Measurements from ENCODE around the gene FAM76A. TPM values are rescaled to one million over a fixed set of nuclear protein-coding genes. Genes with fewer than 3 reads are reported as not detected.
"Not testable (repeated sequence)": the region's sequence is repeated elsewhere in the genome, so short reads cannot be mapped to it uniquely, and the experiment has no call there.

Gene FAM76A
- total RNA-seq, 1 experiment from 2014 or later: 9.9 TPM

DNA sequence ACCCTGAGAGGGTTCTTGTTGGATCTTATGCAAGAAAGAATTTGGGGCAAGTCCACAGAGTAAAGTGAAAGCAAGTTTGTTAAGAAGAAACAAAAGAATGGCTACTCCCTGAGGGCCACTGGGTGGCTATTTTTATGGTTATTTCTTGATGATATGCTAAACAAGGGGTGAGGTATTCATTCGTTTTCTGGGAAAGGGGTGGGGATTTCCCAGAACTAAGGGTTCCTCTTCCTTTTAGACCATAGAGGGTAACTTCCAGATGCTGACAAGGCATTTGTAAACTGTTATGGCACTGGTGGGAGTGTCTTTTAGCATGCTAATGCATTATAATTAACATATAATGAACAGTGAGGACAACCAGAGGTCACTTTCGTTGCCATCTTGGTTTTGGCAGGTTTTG, 35.6 kb upstream of the FAM76A start:
- intact Hi-C loops (cut with micrococcal nuclease; ENCODE audit: unreplicated experiment): no loop called here
- no peaks in the 10 kb centered on the region for H3F3A ChIP-seq (ENCODE audit: insufficient read depth, low read depth)
- H3K27me3 ChIP-seq (ENCODE audit: insufficient read depth, low read depth): no peaks in the 10 kb centered on the region
- no peaks in the 10 kb centered on the region for H3K9me3 ChIP-seq (ENCODE audit: insufficient read depth, low read depth)
- no peaks in the 10 kb centered on the region for H4K20me1 ChIP-seq (ENCODE audit: insufficient read depth)
- H2AFZ ChIP-seq: no peak overlapping the region
- H3K9me2 ChIP-seq (ENCODE audit: insufficient read depth): no peaks in the 10 kb centered on the region
- no TSS peak for BruUV-seq (replicated peaks)
- H3K4me1 ChIP-seq (replicated peaks; ENCODE audit: insufficient read depth): 0 out of 2 replicates have a peak, but pooled peaks cover 7% of the 10 kb centered on the region
- ChIA-PET CTCF (interaction anchor here (0.7 kb wide), 1 partner anchor 35 kb away, joined by 3 read pairs; no protein-coding TSS in a partner anchor), POLR2A (ENCODE audit: unreplicated experiment) (no interaction called here)
- H3K79me2 ChIP-seq (ENCODE audit: low read depth): no peaks in the 10 kb centered on the region
- DNase-seq: no peak
- H3K4me3 ChIP-seq: no peak overlapping the region
- TF ChIP-seq EZH2 (IDR thresholded peaks at IDR 0.05; ENCODE audit: low read depth): no peak
- TF ChIP-seq, protein P1, sequence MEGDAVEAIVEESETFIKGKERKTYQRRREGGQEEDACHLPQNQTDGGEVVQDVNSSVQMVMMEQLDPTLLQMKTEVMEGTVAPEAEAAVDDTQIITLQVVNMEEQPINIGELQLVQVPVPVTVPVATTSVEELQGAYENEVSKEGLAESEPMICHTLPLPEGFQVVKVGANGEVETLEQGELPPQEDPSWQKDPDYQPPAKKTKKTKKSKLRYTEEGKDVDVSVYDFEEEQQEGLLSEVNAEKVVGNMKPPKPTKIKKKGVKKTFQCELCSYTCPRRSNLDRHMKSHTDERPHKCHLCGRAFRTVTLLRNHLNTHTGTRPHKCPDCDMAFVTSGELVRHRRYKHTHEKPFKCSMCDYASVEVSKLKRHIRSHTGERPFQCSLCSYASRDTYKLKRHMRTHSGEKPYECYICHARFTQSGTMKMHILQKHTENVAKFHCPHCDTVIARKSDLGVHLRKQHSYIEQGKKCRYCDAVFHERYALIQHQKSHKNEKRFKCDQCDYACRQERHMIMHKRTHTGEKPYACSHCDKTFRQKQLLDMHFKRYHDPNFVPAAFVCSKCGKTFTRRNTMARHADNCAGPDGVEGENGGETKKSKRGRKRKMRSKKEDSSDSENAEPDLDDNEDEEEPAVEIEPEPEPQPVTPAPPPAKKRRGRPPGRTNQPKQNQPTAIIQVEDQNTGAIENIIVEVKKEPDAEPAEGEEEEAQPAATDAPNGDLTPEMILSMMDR (conservative IDR thresholded peaks at IDR 0.05): no peak
- H3K36me3 ChIP-seq (ENCODE audit: low read depth): no peaks in the 10 kb centered on the region
- no peak overlapping the region for H3K4me2 ChIP-seq
- H3K27ac ChIP-seq: no peak overlapping the region

DNA sequence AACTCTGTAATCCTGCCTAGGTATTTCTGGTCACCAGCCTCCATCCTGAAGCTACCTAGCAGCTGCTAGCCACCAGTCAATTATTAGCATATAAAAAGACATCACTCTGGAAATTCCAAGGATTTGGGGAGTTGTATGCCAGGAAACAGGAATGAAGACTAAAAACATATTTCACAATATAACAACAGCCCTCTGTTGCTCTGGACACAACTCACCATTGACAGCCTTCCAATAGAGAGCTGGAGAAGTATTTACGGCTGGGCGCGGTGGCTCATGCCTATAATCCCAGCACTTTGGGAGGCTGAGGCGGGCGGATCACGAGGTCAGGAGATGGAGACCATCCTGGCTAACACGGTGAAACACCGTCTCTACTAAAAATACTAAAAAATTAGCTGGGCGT, 28.9 kb upstream of the FAM76A start:
- H3K27ac ChIP-seq; H3K36me3 ChIP-seq (ENCODE audit: low read depth); DNase-seq; H3K79me2 ChIP-seq (ENCODE audit: low read depth); H3K4me2 ChIP-seq; H3F3A ChIP-seq (ENCODE audit: insufficient read depth, low read depth); H4K20me1 ChIP-seq (ENCODE audit: insufficient read depth); H3K9me3 ChIP-seq (ENCODE audit: insufficient read depth, low read depth); H3K4me3 ChIP-seq; H2AFZ ChIP-seq; BruUV-seq (replicated peaks); CTCF ChIA-PET; POLR2A ChIA-PET (ENCODE audit: unreplicated experiment); H3K4me1 ChIP-seq (replicated peaks; ENCODE audit: insufficient read depth); H3K9me2 ChIP-seq (ENCODE audit: insufficient read depth); H3K27me3 ChIP-seq (ENCODE audit: insufficient read depth, low read depth): not testable (repeated sequence)
- intact Hi-C loops (cut with micrococcal nuclease; ENCODE audit: unreplicated experiment): loop anchor here (1.0 kb wide), 1 partner anchor 11 kb away; no protein-coding TSS in a partner anchor

DNA sequence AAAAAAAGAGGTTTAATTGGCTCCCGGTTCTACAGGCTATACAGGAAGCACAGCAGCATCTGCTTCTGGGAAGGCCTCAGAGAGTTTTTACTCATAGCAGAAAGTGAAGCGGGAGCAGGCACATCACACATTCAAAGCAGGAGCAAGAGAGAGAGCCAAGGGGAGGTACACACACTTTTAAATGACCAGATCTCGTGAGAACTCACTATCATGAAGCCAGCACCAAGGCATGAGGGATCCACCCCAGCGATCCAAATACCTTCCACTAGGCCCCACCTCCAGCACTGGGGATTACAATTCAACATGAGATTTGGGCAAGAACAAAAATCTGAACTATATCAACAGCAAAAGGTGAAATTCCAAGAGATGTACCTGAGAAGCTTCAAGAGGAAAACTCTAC, 20.8 kb upstream of the FAM76A start:
- Histone ChIP-seq H3K9me2 (ENCODE audit: insufficient read depth) (no peaks in the 10 kb centered on the region), H3K27ac (no peak overlapping the region), H3K27me3 (ENCODE audit: insufficient read depth, low read depth) (no peaks in the 10 kb centered on the region), H3K4me2 (no peak overlapping the region), H3K79me2 (ENCODE audit: low read depth) (no peaks in the 10 kb centered on the region), H2AFZ (no peak overlapping the region), H3K9me3 (ENCODE audit: insufficient read depth, low read depth) (no peaks in the 10 kb centered on the region), H4K20me1 (ENCODE audit: insufficient read depth) (no peaks in the 10 kb centered on the region), H3K36me3 (ENCODE audit: low read depth) (no peaks in the 10 kb centered on the region), H3K4me1 (replicated peaks; ENCODE audit: insufficient read depth) (no peaks in the 10 kb centered on the region), H3F3A (ENCODE audit: insufficient read depth, low read depth) (no peaks in the 10 kb centered on the region; the same call in 1 of the 2 replicates), H3K4me3 (no peak overlapping the region)
- ChIA-PET CTCF (no interaction called here), POLR2A (ENCODE audit: unreplicated experiment) (no interaction called here)
- TF ChIP-seq, protein P1 (conservative IDR thresholded peaks at IDR 0.05): no peak
- no peak for TF ChIP-seq EZH2 (IDR thresholded peaks at IDR 0.05; ENCODE audit: low read depth)
- DNase-seq: no peak
- BruUV-seq (replicated peaks): no TSS peak
- intact Hi-C loops (cut with micrococcal nuclease; ENCODE audit: unreplicated experiment): no loop called here

- H4K20me1 ChIP-seq (ENCODE audit: insufficient read depth): no peaks in the 10 kb centered on the region
- no TSS peak for BruUV-seq (replicated peaks)
- no peak for DNase-seq
- H3F3A ChIP-seq (ENCODE audit: insufficient read depth, low read depth): no peaks in the 10 kb centered on the region; the same call in 1 of the 2 replicates
- H3K36me3 ChIP-seq (ENCODE audit: low read depth): no peaks in the 10 kb centered on the region
- no peaks in the 10 kb centered on the region for H3K4me1 ChIP-seq (replicated peaks; ENCODE audit: insufficient read depth)
- no peak overlapping the region for H3K4me3 ChIP-seq
- H3K27me3 ChIP-seq (ENCODE audit: insufficient read depth, low read depth): no peaks in the 10 kb centered on the region
- no peaks in the 10 kb centered on the region for H3K9me2 ChIP-seq (ENCODE audit: insufficient read depth)
- ChIA-PET POLR2A (ENCODE audit: unreplicated experiment) (no interaction called here), CTCF (no interaction called here)
- H3K4me2 ChIP-seq: no peak overlapping the region
- TF ChIP-seq, protein P1 (conservative IDR thresholded peaks at IDR 0.05): no peak
- no peak for TF ChIP-seq EZH2 (IDR thresholded peaks at IDR 0.05; ENCODE audit: low read depth)
- no peak overlapping the region for H2AFZ ChIP-seq
- no peaks in the 10 kb centered on the region for H3K79me2 ChIP-seq (ENCODE audit: low read depth)
- no peak overlapping the region for H3K27ac ChIP-seq
- H3K9me3 ChIP-seq (ENCODE audit: insufficient read depth, low read depth): no peaks in the 10 kb centered on the region
- intact Hi-C loops (cut with micrococcal nuclease; ENCODE audit: unreplicated experiment): no loop called here
Observed at GRCh38 chr1:27705545-27705944, 20.2 kb upstream of the FAM76A start.

Measured in PC-9 (cell line).